CD4-positive, CD25-positive, alpha-beta regulatory T cell (primary cell): ENCODE data around the gene NUBP2. TPM values are rescaled to one million over a fixed set of nuclear protein-coding genes. Genes with fewer than 3 reads are reported as not detected.

Experiments
- ATAC-seq, 2 donors: fragments of 150-1000 bp; cut with Tn5 transposase; one replicate each; pipeline ENCODE4 v1.10.0; 2021; ENCODE audit warnings: low read depth in 2 of 2, moderate number of reproducible peaks in 2 of 2, moderate library complexity in 1 of 2
- DNase-seq, 3 donors: peaks; one replicate each; pipeline versions ENCODE4 v3.0.0 to v3.0.0-alpha.2; 2012 to 2022; ENCODE audit warnings: mixed read lengths in 1 of 3
- H3K27ac ChIP-seq: one replicate; pipeline ENCODE4 v1.7.0; 2013; ENCODE audit warnings: mild to moderate bottlenecking, low read length; ENCODE audit not compliant: insufficient read depth, poor library complexity, severe bottlenecking
- H3K27me3 ChIP-seq: one replicate; pipeline ENCODE4 v1.7.0; 2013; ENCODE audit warnings: low read length; ENCODE audit not compliant: control insufficient read depth, insufficient read depth
- H3K36me3 ChIP-seq: one replicate; pipeline ENCODE4 v1.7.0; 2013; ENCODE audit warnings: mild to moderate bottlenecking, low read length, moderate library complexity; ENCODE audit not compliant: control insufficient read depth, insufficient read depth
- H3K4me1 ChIP-seq: 2 replicates; pipeline ENCODE4 v1.7.0; 2013; ENCODE audit warnings: mild to moderate bottlenecking, low read length; ENCODE audit not compliant: insufficient read depth, control insufficient read depth, poor library complexity, severe bottlenecking
- H3K4me3 ChIP-seq: one replicate; pipeline ENCODE4 v1.7.0; 2013; ENCODE audit warnings: low read depth, mild to moderate bottlenecking, low read length, moderate library complexity
- H3K9me3 ChIP-seq, 2 experiments: 1 replicate in 1 of 2; 2 replicates in 1 of 2; pipeline ENCODE4 v1.7.0; 2013; ENCODE audit warnings: low read length in 2 of 2, mild to moderate bottlenecking in 1 of 2, moderate library complexity in 1 of 2; ENCODE audit not compliant: control insufficient read depth in 2 of 2
- H3K27ac Mint-ChIP-seq, 3 donors: one replicate each; pipeline ENCODE4 v1.8.0; 2020 to 2022; ENCODE audit warnings: mild to moderate bottlenecking in 3 of 3, mixed read lengths in 3 of 3, moderate library complexity in 2 of 3
- H3K27me3 Mint-ChIP-seq: one replicate; pipeline ENCODE4 v1.8.0; 2022; ENCODE audit warnings: mild to moderate bottlenecking, mixed read lengths
- H3K36me3 Mint-ChIP-seq: one replicate; pipeline ENCODE4 v1.8.0; 2020; ENCODE audit warnings: mixed read lengths
- H3K4me1 Mint-ChIP-seq, 4 donors: one replicate each; pipeline ENCODE4 v1.8.0; 2020 to 2022; ENCODE audit warnings: mixed read lengths in 4 of 4, mild to moderate bottlenecking in 1 of 4
- H3K4me3 Mint-ChIP-seq, 4 donors: one replicate each; pipeline ENCODE4 v1.8.0; 2020 to 2022; ENCODE audit warnings: mild to moderate bottlenecking in 4 of 4, mixed read lengths in 4 of 4, moderate library complexity in 3 of 4
- H3K9me3 Mint-ChIP-seq, 7 donors: one replicate each; pipeline ENCODE4 v1.8.0; 2020 to 2022; ENCODE audit warnings: mixed read lengths in 7 of 7, mild to moderate bottlenecking in 3 of 7, moderate library complexity in 2 of 7
- polyA plus RNA-seq, 4 donors: library from polyadenylated mRNA; unstranded; fragments of 300-500 nt; fragmentation: Illumina TruSeq; gene quantifications; one replicate each; pipeline ENCODE4 v1.2.3, GENCODE V29; 2021
- total RNA-seq: library from RNA; stranded (reverse); gene quantifications from one replicate; pipeline ENCODE4 v1.2.3, GENCODE V29; 2022

Gene NUBP2
- total and polyA plus RNA-seq, 5 donors from 2014 or later = 41.6 to 104 (median 95.3) TPM

- H3K27ac Mint-ChIP-seq = no peak overlapping the region
- Histone ChIP-seq H3K27me3 (no peaks in the 10 kb centered on the region), H3K27ac (no peak overlapping the region), H3K4me1 (peaks cover 18% of the 10 kb centered on the region), H3K4me3 (no peak overlapping the region), H3K9me3 (no peaks in the 10 kb centered on the region), H3K36me3 (peaks cover 31% of the 10 kb centered on the region)
- no peak overlapping the region for H3K4me3 Mint-ChIP-seq
- peaks cover 0 to 16% (median 13%) of the 10 kb centered on the region in 4 donors for H3K4me1 Mint-ChIP-seq
- H3K9me3 Mint-ChIP-seq = no peaks in the 10 kb centered on the region
- no peaks in the 10 kb centered on the region for H3K27me3 Mint-ChIP-seq
- DNase-seq = no peak
- H3K36me3 Mint-ChIP-seq = peaks cover 4% of the 10 kb centered on the region
- ATAC-seq = no peak
Measured at GRCh38 chr16:1820096-1820945, 37.6 kb downstream of the NUBP2 start.

- Histone ChIP-seq H3K4me1 (peaks cover 24% of the 10 kb centered on the region), H3K27ac (no peak overlapping the region), H3K36me3 (peaks cover 28% of the 10 kb centered on the region), H3K4me3 (no peak overlapping the region), H3K27me3 (no peaks in the 10 kb centered on the region), H3K9me3 (no peaks in the 10 kb centered on the region)
- DNase-seq (no peak), ATAC-seq (no peak)
- no peaks in the 10 kb centered on the region for H3K27me3 Mint-ChIP-seq
- H3K9me3 Mint-ChIP-seq = no peaks in the 10 kb centered on the region
- peak overlapping the region in 1 of 3 donors; percentile 26 for H3K27ac Mint-ChIP-seq
- peak overlapping the region in 1 of 4 donors; percentile 54 for H3K4me3 Mint-ChIP-seq
- H3K4me1 Mint-ChIP-seq = peaks cover 0 to 22% (median 12%) of the 10 kb centered on the region in 4 donors
- H3K36me3 Mint-ChIP-seq = no peaks in the 10 kb centered on the region
Measured at GRCh38 chr16:1820946-1821290, 38.2 kb downstream of the NUBP2 start.

- H3K4me3 Mint-ChIP-seq = no peak overlapping the region
- peaks cover 20% of the 10 kb centered on the region for H3K36me3 ChIP-seq
- H3K27ac Mint-ChIP-seq = no peak overlapping the region
- H3K9me3 ChIP-seq = no peaks in the 10 kb centered on the region
- H3K27me3 ChIP-seq = no peaks in the 10 kb centered on the region
- no peaks in the 10 kb centered on the region for H3K27me3 Mint-ChIP-seq
- H3K27ac ChIP-seq = no peak overlapping the region
- no peaks in the 10 kb centered on the region for H3K9me3 Mint-ChIP-seq
- ATAC-seq (no peak), DNase-seq (no peak)
- H3K4me1 ChIP-seq = peaks cover 25% of the 10 kb centered on the region
- no peaks in the 10 kb centered on the region for H3K36me3 Mint-ChIP-seq
- H3K4me1 Mint-ChIP-seq = peaks cover 0 to 23% (median 12%) of the 10 kb centered on the region in 4 donors
- H3K4me3 ChIP-seq = no peak overlapping the region
Measured at GRCh38 chr16:1821861-1822611, 39.3 kb downstream of the NUBP2 start.

GRCh38 chr16:1822801-1823200 lies 40.0 kb downstream of the NUBP2 start:
- ATAC-seq = no peak
- no peaks in the 10 kb centered on the region for H3K9me3 Mint-ChIP-seq
- H3K27me3 Mint-ChIP-seq = no peaks in the 10 kb centered on the region
- H3K27ac Mint-ChIP-seq = no peak overlapping the region
- H3K4me3 ChIP-seq = no peak overlapping the region
- H3K36me3 Mint-ChIP-seq = no peaks in the 10 kb centered on the region
- H3K9me3 ChIP-seq = no peaks in the 10 kb centered on the region
- peaks cover 30% of the 10 kb centered on the region for H3K4me1 ChIP-seq
- no peak overlapping the region for H3K27ac ChIP-seq
- H3K27me3 ChIP-seq = no peaks in the 10 kb centered on the region
- H3K4me1 Mint-ChIP-seq = peaks cover 4 to 31% (median 16%) of the 10 kb centered on the region in 4 donors
- DNase-seq = no peak
- H3K4me3 Mint-ChIP-seq = no peak overlapping the region
- H3K36me3 ChIP-seq = peaks cover 14% of the 10 kb centered on the region

GRCh38 chr16:1823821-1824220 lies 41.1 kb downstream of the NUBP2 start:
- ATAC-seq = no peak
- DNase-seq = peak in 1 of 3 donors; percentile 20

GRCh38 chr16:1825381-1825863 lies 42.7 kb downstream of the NUBP2 start:
- H3K9me3 ChIP-seq = no peaks in the 10 kb centered on the region
- H3K4me1 ChIP-seq = peaks cover 46% of the 10 kb centered on the region
- peak overlapping the region; percentile 69 for H3K27ac ChIP-seq
- H3K36me3 Mint-ChIP-seq = no peaks in the 10 kb centered on the region
- peak overlapping the region in 2 of 3 donors; percentile 72 to 86 for H3K27ac Mint-ChIP-seq
- peak overlapping the region; percentile 64 for H3K4me3 ChIP-seq
- no peak for ATAC-seq
- DNase-seq = no peak
- H3K27me3 Mint-ChIP-seq = no peaks in the 10 kb centered on the region
- H3K9me3 Mint-ChIP-seq = no peaks in the 10 kb centered on the region
- no peaks in the 10 kb centered on the region for H3K27me3 ChIP-seq
- H3K4me1 Mint-ChIP-seq = peaks cover 18 to 49% (median 32%) of the 10 kb centered on the region in 4 donors
- peaks cover 10% of the 10 kb centered on the region for H3K36me3 ChIP-seq
- peak overlapping the region; percentile 84 to 87 (median 84) for H3K4me3 Mint-ChIP-seq

More at GRCh38 chr16:1823821-1824220, 41.1 kb downstream of the NUBP2 start:
- Mint-ChIP-seq H3K36me3 (no peaks in the 10 kb centered on the region), H3K27ac (peak overlapping the region in 1 of 3 donors; percentile 69), H3K9me3 (no peaks in the 10 kb centered on the region), H3K4me1 (peaks cover 11 to 39% (median 20%) of the 10 kb centered on the region in 4 donors), H3K27me3 (no peaks in the 10 kb centered on the region), H3K4me3 (peak overlapping the region; percentile 13 to 89 (median 66))
- H3K4me1 ChIP-seq = peaks cover 38% of the 10 kb centered on the region
- no peak overlapping the region for H3K4me3 ChIP-seq
- H3K36me3 ChIP-seq = peaks cover 10% of the 10 kb centered on the region
- H3K9me3 ChIP-seq = no peaks in the 10 kb centered on the region
- H3K27ac ChIP-seq = no peak overlapping the region
- H3K27me3 ChIP-seq = no peaks in the 10 kb centered on the region

GRCh38 chr16:1825864-1826690 lies 43.3 kb downstream of the NUBP2 start:
- Mint-ChIP-seq H3K36me3 (no peaks in the 10 kb centered on the region), H3K27me3 (no peaks in the 10 kb centered on the region), H3K27ac (peak overlapping the region; percentile 60 to 91 (median 86)), H3K9me3 (no peaks in the 10 kb centered on the region), H3K4me1 (peaks cover 18 to 49% (median 35%) of the 10 kb centered on the region in 4 donors), H3K4me3 (peak overlapping the region; percentile 84 to 95 (median 86))
- Histone ChIP-seq H3K27me3 (no peaks in the 10 kb centered on the region), H3K36me3 (peaks cover 10% of the 10 kb centered on the region), H3K9me3 (no peaks in the 10 kb centered on the region), H3K4me3 (peak overlapping the region; percentile 64), H3K27ac (peak overlapping the region; percentile 76), H3K4me1 (peaks cover 46% of the 10 kb centered on the region)
- peak; percentile 75 to 76 for ATAC-seq
- peak; percentile 64 to 82 (median 81) for DNase-seq
